Sigmoid colon (tissue), 3 donors: ENCODE data around the gene CAMK1D.

Source experiments
- CTCF ChIP-seq, 4 experiments: fragments of 450-650 bp in 3 of 4; fragments of 200-600 bp in 1 of 4; IDR thresholded peaks; one replicate each; pipeline ENCODE4 v1.5.1; 2016 to 2019; ENCODE audit warnings: antibody characterized with exemption in 4 of 4, mild to moderate bottlenecking in 3 of 4, moderate library complexity in 2 of 4
- POLR2A ChIP-seq, 2 donors: fragments of 450-650 bp; IDR thresholded peaks; one replicate each; pipeline ENCODE4 v1.6.1; 2016; ENCODE audit warnings: antibody characterized with exemption in 2 of 2, mild to moderate bottlenecking in 2 of 2, moderate library complexity in 2 of 2

- TF ChIP-seq POLR2A (IDR thresholded peaks at IDR 0.05) (no peak), CTCF (IDR thresholded peaks at IDR 0.05) (no peak)
Measured at GRCh38 chr10:12613136-12613535, 263.8 kb downstream of the CAMK1D start.
